Right atrium auricular region (tissue), 2 donors: Measurements from ENCODE around the gene BRAF. TPM values are rescaled to one million over a fixed set of nuclear protein-coding genes. Genes with fewer than 3 reads are reported as not detected.
"Not testable (repeated sequence)": the region's sequence is repeated elsewhere in the genome, so short reads cannot be mapped to it uniquely, and the experiment has no call there.

ENCODE experiments used
- DNase-seq: peaks from one replicate; pipeline ENCODE4 v3.0.0-alpha.2; 2019; ENCODE audit warnings: low spot score
- H3K27ac ChIP-seq, 2 donors: fragments of 200-600 bp; sonication (generic); 1 replicate in 1 of 2; 2 replicates in 1 of 2; pipeline ENCODE4 v1.5.1; 2016 to 2019
- H3K27me3 ChIP-seq, 2 donors: fragments of 200-600 bp; sonication (generic); one replicate each; pipeline versions ENCODE4 v1.5.1 to v1.6.0; 2017 to 2019
- H3K36me3 ChIP-seq: fragments of 200-600 bp; sonication (generic); one replicate; pipeline ENCODE4 v1.5.1; 2016
- H3K4me1 ChIP-seq, 2 donors: fragments of 200-600 bp; sonication (generic); one replicate each; pipeline versions ENCODE4 v1.5.1 to v1.6.0; 2017 to 2019
- H3K4me3 ChIP-seq, 2 donors: fragments of 200-600 bp; sonication (generic); 1 replicate in 1 of 2; 2 replicates in 1 of 2; pipeline ENCODE4 v1.5.1; 2017 to 2019; ENCODE audit warnings: mild to moderate bottlenecking in 1 of 2, moderate library complexity in 1 of 2
- H3K9me3 ChIP-seq, 2 donors: fragments of 200-600 bp; sonication (generic); one replicate each; pipeline ENCODE4 v1.5.1; 2019
- total RNA-seq, 2 donors: library from RNA; depleted of rRNA; stranded (reverse); fragments of >200 nt; gene quantifications; one replicate each; pipeline ENCODE4 v1.1.0, GENCODE V29; 2016
- TF ChIP-seq, protein P1 (sequence below), 2 donors: fragments of 200-600 bp; sonication (generic); IDR thresholded peaks; one replicate each; pipeline ENCODE4 v1.5.1; 2019; ENCODE audit warnings: antibody characterized with exemption in 2 of 2

Gene BRAF
- total RNA-seq, 2 donors from 2014 or later = 23.5 to 29.2 TPM

DNA sequence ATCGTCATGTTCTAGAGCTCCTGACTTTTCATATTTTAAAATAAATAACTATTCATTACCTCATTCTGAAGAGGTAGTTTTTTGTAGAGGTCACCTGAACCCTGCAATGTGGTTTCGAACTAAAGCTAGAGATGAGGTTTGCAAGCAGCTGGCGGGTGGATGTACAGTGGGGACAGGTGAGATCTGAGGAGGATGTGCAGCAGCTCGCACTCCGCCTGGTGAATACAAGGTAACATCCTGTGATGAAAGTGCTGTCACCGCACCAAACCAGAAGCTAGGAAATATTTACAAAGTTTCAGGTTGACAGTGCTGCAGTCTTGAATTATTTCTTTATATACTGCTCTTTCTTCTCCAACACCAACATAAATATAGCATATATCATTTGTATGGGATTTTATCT is 201.7 kb downstream of the BRAF start:
- H3K4me1 ChIP-seq = no peaks in the 10 kb centered on the region
- TF ChIP-seq, protein P1, sequence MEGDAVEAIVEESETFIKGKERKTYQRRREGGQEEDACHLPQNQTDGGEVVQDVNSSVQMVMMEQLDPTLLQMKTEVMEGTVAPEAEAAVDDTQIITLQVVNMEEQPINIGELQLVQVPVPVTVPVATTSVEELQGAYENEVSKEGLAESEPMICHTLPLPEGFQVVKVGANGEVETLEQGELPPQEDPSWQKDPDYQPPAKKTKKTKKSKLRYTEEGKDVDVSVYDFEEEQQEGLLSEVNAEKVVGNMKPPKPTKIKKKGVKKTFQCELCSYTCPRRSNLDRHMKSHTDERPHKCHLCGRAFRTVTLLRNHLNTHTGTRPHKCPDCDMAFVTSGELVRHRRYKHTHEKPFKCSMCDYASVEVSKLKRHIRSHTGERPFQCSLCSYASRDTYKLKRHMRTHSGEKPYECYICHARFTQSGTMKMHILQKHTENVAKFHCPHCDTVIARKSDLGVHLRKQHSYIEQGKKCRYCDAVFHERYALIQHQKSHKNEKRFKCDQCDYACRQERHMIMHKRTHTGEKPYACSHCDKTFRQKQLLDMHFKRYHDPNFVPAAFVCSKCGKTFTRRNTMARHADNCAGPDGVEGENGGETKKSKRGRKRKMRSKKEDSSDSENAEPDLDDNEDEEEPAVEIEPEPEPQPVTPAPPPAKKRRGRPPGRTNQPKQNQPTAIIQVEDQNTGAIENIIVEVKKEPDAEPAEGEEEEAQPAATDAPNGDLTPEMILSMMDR (IDR thresholded peaks at IDR 0.05) = no peak
- no peak overlapping the region for H3K27ac ChIP-seq
- no peaks in the 10 kb centered on the region for H3K9me3 ChIP-seq
- no peak for DNase-seq
- no peaks in the 10 kb centered on the region for H3K27me3 ChIP-seq
- peaks cover 7% of the 10 kb centered on the region for H3K36me3 ChIP-seq
- no peak overlapping the region for H3K4me3 ChIP-seq

DNA sequence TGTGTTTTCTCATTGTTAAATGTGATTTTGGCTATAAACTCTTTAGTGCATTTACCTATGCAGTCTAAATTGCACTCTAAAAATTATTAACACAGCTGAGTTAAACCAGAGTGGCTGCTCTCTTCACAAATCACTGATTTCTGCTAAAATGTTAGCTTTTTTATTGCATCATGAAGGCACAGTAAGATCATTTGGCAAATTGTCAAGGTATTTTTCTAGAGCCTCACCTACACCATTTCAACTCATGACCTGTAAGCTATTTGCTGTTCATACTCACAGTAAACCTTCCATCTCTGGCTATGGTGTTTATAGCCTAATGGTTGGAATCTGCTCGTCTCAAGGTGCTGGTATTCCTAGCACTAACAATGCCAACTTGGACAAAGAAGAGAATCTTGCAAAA is 202.5 kb downstream of the BRAF start:
- no peaks in the 10 kb centered on the region for H3K9me3 ChIP-seq
- H3K4me3 ChIP-seq = no peak overlapping the region
- TF ChIP-seq, protein P1 (IDR thresholded peaks at IDR 0.05) = no peak
- DNase-seq = no peak
- H3K4me1 ChIP-seq = no peaks in the 10 kb centered on the region
- no peaks in the 10 kb centered on the region for H3K27me3 ChIP-seq
- H3K27ac ChIP-seq = no peak overlapping the region
- peaks cover 7% of the 10 kb centered on the region for H3K36me3 ChIP-seq

DNA sequence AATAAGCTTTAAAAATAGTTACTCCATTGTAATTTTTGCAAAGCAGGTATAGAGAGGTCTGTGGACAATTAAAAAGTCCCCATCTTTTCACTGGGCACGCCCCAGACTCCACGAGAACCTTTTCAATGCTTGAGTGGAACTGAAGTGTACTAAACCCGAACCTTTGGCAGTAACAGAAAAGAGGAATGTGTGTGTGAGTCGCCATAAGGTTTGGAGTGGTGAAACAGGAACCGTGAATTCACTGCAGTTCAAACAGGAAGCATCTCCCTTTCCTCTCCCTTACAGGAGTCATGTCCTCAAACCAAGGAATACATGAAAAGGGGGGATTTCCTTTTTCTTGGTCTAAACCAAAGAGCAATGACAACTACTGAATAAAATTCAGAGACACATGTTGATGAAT is 205.0 kb downstream of the BRAF start:
- no peaks in the 10 kb centered on the region for H3K27me3 ChIP-seq
- H3K27ac ChIP-seq = no peak overlapping the region
- no peaks in the 10 kb centered on the region for H3K9me3 ChIP-seq
- no peak for DNase-seq
- no peak overlapping the region for H3K4me3 ChIP-seq
- H3K4me1 ChIP-seq = no peaks in the 10 kb centered on the region
- H3K36me3 ChIP-seq = no peaks in the 10 kb centered on the region
- TF ChIP-seq, protein P1 (IDR thresholded peaks at IDR 0.05) = no peak

DNA sequence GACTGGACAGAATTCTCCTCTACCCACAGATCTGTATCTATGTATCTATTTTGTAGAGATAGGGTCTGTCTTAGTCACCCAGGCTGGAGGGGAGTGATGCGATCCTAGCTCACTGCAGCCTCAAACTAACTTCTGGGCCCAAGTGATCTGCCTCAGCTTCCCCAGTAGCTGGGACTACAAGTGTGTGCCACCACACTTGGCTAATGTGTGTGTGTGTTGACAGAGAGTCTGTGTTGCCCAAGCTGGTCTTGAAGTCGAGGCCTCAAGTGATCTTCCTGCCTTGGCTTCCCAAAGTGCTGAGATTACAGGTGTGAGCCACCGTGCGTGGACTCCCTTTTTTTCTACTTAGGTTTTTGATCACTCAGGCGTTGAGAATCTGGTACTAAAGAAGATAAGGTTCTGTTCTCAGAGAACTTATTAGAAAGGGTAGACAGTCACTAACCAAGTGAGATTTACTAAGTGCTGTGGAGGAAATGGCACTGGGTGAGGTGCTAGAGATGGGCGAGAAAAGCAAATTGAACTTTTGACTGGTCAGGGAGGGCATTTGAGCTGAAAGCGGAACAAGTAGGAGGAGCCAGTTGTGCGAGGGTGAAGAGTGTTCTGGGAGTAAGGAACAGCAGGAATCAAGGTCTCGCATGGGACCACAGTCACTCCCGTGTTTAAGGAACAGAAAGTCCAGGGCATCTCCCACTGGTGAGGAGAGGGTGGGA is 210.2 kb downstream of the BRAF start:
- Histone ChIP-seq H3K4me1 (no peaks in the 10 kb centered on the region), H3K27ac (no peak overlapping the region), H3K9me3 (no peaks in the 10 kb centered on the region), H3K36me3 (no peaks in the 10 kb centered on the region), H3K4me3 (no peak overlapping the region), H3K27me3 (no peaks in the 10 kb centered on the region)
- TF ChIP-seq, protein P1 (IDR thresholded peaks at IDR 0.05) = no peak
- DNase-seq = no peak

DNA sequence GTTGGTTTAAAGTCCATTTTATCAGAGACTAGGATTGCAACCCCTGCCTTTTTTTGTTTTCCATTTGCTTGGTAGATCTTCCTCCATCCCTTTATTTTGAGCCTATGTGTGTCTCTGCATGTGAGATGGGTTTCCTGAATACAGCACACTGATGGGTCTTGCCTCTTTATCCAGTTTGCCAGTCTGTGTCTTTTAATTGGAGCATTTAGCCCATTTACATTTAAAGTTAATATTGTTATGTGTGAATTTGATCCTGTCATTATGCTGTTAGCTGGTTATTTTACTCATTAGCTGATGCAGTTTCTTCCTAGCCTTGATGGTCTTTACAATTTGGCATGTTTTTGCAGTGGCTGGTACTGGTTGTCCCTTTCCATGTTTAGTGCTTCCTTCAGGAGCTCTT is 212.3 kb downstream of the BRAF start:
- H3K27me3 ChIP-seq, DNase-seq, H3K36me3 ChIP-seq, H3K27ac ChIP-seq, H3K4me1 ChIP-seq, H3K9me3 ChIP-seq, H3K4me3 ChIP-seq: not testable (repeated sequence)

DNA sequence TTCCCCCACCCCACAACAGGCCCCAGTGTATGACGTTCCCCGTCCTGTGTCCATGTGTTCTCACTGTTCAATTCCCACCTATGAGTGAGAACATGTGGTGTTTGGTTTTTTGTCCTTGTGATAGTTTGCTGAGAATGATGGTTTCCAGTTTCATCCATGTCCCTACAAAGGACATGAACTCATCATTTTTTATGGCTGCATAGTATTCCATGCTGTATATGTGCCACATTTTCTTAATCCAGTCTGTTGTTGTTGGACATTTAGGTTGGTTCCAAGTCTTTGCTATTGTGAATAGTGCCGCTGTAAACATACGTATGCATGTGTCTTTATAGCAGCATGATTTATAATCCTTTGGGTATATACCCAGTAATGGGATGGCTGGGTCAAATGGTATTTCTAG is 216.0 kb downstream of the BRAF start:
- not testable (repeated sequence) for H3K27me3 ChIP-seq, DNase-seq, H3K27ac ChIP-seq, H3K9me3 ChIP-seq, H3K4me1 ChIP-seq, H3K4me3 ChIP-seq
- peaks cover 33% of the 10 kb centered on the region for H3K36me3 ChIP-seq

DNA sequence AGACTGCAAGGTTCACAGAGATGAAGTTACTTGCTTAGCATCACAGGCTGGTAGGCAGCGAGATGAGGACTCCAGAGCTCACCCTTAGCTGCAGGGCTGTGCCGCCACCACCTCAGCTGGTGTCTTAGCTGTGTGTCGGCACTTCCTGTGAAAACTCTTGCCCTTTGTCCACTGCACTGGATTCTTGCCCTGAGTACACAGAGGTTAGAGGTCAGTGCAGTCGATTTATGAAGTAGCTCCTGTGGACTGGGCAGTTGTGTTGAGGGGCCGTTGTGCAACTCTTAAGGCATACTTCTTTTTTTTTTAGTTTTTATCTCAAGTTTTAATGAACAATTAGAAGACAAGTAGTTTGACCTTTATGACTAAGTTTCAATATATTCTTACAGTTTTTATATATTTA is 217.6 kb downstream of the BRAF start:
- Histone ChIP-seq H3K27ac (no peak overlapping the region), H3K4me1 (peaks cover 0 to 3% of the 10 kb centered on the region in 2 donors), H3K36me3 (peaks cover 35% of the 10 kb centered on the region), H3K9me3 (no peaks in the 10 kb centered on the region), H3K4me3 (no peak overlapping the region), H3K27me3 (no peaks in the 10 kb centered on the region)
- TF ChIP-seq, protein P1 (IDR thresholded peaks at IDR 0.05) = no peak
- DNase-seq = no peak
